Activated CD4-positive, alpha-beta T cell treated with anti-CD3 and anti-CD28 coated beads, Interleukin-2, amount 10 ng/mL, durations not matched to agents 24 days and 14 days (primary cell): ENCODE data around the gene CCDC68. TPM values are rescaled to one million over a fixed set of nuclear protein-coding genes. Genes with fewer than 3 reads are reported as not detected.

Experiments
- DNase-seq: peaks from one replicate; pipeline ENCODE4 v3.0.0; 2022
- H3K27ac Mint-ChIP-seq: one replicate; pipeline ENCODE4 v1.8.0; 2022; ENCODE audit warnings: mild to moderate bottlenecking, mixed read lengths
- H3K27me3 Mint-ChIP-seq: one replicate; pipeline ENCODE4 v1.8.0; 2022; ENCODE audit warnings: mixed read lengths
- H3K36me3 Mint-ChIP-seq: one replicate; pipeline ENCODE4 v1.8.0; 2022; ENCODE audit warnings: low read depth, mild to moderate bottlenecking, mixed read lengths
- H3K4me1 Mint-ChIP-seq: one replicate; pipeline ENCODE4 v1.8.0; 2021; ENCODE audit warnings: mixed read lengths
- H3K4me3 Mint-ChIP-seq: one replicate; pipeline ENCODE4 v1.8.0; 2022; ENCODE audit warnings: mild to moderate bottlenecking, moderate library complexity, mixed read lengths
- H3K9me3 Mint-ChIP-seq: one replicate; pipeline ENCODE4 v1.8.0; 2021; ENCODE audit warnings: mixed read lengths
- intact Hi-C: fragments of 100-400 bp; cut with micrococcal nuclease; formaldehyde crosslinking; loops from one replicate; pipeline ENCODE4 v1.15.1; 2023
- total RNA-seq: library from RNA; stranded (reverse); gene quantifications from 2 replicates; pipeline ENCODE4 v1.2.3, GENCODE V29; 2022

The CCDC68 gene
- total RNA-seq, 1 donor from 2014 or later, result not detected

GRCh38 chr18:54949588-54949987 lies 9.7 kb downstream of the CCDC68 start:
- Mint-ChIP-seq H3K36me3 (no peaks in the 10 kb centered on the region), H3K27me3 (peaks cover 19% of the 10 kb centered on the region), H3K4me3 (no peak overlapping the region), H3K4me1 (peaks cover 13% of the 10 kb centered on the region), H3K27ac (no peak overlapping the region), H3K9me3 (no peaks in the 10 kb centered on the region)
- intact Hi-C loops, result loop anchor here (10.0 kb wide), 1 partner anchor 725 kb away; the partner anchor contains the start of gene MBD2
- no peak for DNase-seq

- H3K36me3 Mint-ChIP-seq, result no peaks in the 10 kb centered on the region
- H3K27me3 Mint-ChIP-seq, result peaks cover 13% of the 10 kb centered on the region
- peaks cover 13% of the 10 kb centered on the region for H3K4me1 Mint-ChIP-seq
- no peak overlapping the region for H3K4me3 Mint-ChIP-seq
- no peak for DNase-seq
- H3K9me3 Mint-ChIP-seq, result no peaks in the 10 kb centered on the region
- no peak overlapping the region for H3K27ac Mint-ChIP-seq
- intact Hi-C loops, result loop anchor here (10.0 kb wide), 1 partner anchor 724 kb away; the partner anchor contains the start of gene MBD2
Measured at GRCh38 chr18:54948350-54948837, 10.9 kb downstream of the CCDC68 start.

DNA sequence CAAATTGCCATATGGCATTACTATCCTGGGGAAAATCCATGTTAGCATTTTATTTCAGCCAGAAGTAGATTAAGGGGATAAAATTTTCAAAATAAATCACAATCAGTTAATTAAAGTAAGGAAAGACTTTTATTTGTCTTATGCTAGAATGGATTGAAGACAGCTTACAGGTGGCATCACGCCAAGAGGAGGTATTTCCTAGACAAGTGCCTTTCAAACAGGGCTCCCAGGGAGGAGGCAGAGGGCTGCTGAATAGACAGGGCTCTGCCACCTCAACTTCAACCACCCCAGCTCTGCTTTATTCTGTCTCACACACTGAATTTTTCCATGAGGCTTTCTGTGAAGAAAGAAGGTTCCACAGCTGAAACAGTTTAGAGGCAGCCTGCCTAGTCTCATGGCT lies 12.2 kb downstream of the CCDC68 start:
- Mint-ChIP-seq H3K27me3 (peaks cover 13% of the 10 kb centered on the region), H3K9me3 (no peaks in the 10 kb centered on the region), H3K27ac (no peak overlapping the region), H3K36me3 (no peaks in the 10 kb centered on the region), H3K4me3 (no peak overlapping the region), H3K4me1 (peaks cover 13% of the 10 kb centered on the region)
- intact Hi-C loops, result loop anchor here (10.0 kb wide), 1 partner anchor 722 kb away; the partner anchor contains the start of gene MBD2
- no peak for DNase-seq

DNA sequence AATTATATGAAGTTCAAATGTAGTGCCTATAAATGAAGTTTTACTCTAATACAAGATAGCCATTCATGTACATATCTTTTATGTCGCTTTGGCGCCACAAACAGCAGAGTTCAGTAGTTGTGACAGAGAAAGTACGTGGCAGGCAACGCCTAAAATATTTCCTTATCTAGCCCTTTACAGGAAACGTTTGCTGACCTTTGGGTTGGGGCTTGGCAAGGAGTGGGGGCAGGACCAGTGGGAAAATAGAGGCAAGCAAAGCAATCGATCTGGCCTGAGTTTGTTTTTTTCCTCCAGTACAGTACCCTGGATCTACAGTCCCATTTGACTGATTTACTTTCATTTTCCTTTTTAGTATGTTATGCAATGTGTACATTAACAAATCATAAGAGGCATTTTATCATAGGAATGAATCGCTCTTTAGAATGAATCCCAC lies 13.1 kb downstream of the CCDC68 start:
- Mint-ChIP-seq H3K4me1 (peaks cover 13% of the 10 kb centered on the region), H3K36me3 (no peaks in the 10 kb centered on the region), H3K27ac (peak overlapping the region; percentile 46), H3K27me3 (peaks cover 11% of the 10 kb centered on the region), H3K9me3 (no peaks in the 10 kb centered on the region), H3K4me3 (peak overlapping the region; percentile 79)
- DNase-seq, result peak; percentile 76
- intact Hi-C loops, result loop anchor here (10.0 kb wide), 1 partner anchor 721 kb away; the partner anchor contains the start of gene MBD2

DNA sequence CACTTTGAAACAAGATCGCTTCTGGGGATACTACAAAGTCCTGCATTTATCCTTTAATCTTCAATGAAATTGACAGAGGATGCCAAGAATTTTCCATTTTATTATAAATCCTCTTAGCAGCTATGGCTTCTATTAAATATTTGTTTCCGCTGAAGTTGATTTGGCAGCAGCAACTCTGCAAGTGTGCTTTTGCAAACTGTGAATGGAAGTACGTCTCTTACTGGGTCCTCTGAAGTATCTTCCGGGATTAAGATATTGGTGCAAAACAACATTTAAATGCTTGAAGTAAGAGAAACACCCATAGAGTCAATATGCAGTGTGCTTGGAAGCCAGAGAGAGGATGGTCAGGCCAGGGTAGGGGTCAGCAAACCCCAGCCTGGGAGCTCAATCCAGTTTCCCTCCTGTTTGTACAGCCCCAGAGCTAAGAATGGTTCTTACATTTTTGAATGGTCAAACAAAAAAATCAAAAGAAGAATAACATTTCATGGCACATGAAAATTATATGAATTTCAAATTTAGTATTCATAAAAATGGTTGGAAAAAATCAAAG lies 13.6 kb downstream of the CCDC68 start:
- intact Hi-C loops, result loop anchor here (10.0 kb wide), 1 partner anchor 721 kb away; the partner anchor contains the start of gene MBD2
- Mint-ChIP-seq H3K36me3 (no peaks in the 10 kb centered on the region), H3K27ac (peak overlapping the region; percentile 46), H3K4me3 (peak overlapping the region; percentile 79), H3K9me3 (no peaks in the 10 kb centered on the region), H3K27me3 (peaks cover 11% of the 10 kb centered on the region), H3K4me1 (peaks cover 13% of the 10 kb centered on the region)
- DNase-seq, result peak; percentile 49

- Mint-ChIP-seq H3K27me3 (peaks cover 2% of the 10 kb centered on the region), H3K4me1 (peaks cover 13% of the 10 kb centered on the region), H3K9me3 (no peaks in the 10 kb centered on the region), H3K27ac (no peak overlapping the region), H3K4me3 (no peak overlapping the region), H3K36me3 (no peaks in the 10 kb centered on the region)
- intact Hi-C loops, result loop anchor here (10.0 kb wide), 1 partner anchor 718 kb away; the partner anchor contains the start of gene MBD2
- DNase-seq, result peak; percentile 18
Measured at GRCh38 chr18:54942569-54942968, 16.7 kb downstream of the CCDC68 start.

- Mint-ChIP-seq H3K27me3 (peaks cover 2% of the 10 kb centered on the region), H3K4me3 (no peak overlapping the region), H3K4me1 (peaks cover 13% of the 10 kb centered on the region), H3K36me3 (no peaks in the 10 kb centered on the region), H3K27ac (no peak overlapping the region), H3K9me3 (no peaks in the 10 kb centered on the region)
- intact Hi-C loops, result loop anchor here (10.0 kb wide), 1 partner anchor 717 kb away; the partner anchor contains the start of gene MBD2
- DNase-seq, result peak; percentile 11
Measured at GRCh38 chr18:54942144-54942543, 17.1 kb downstream of the CCDC68 start.

DNA sequence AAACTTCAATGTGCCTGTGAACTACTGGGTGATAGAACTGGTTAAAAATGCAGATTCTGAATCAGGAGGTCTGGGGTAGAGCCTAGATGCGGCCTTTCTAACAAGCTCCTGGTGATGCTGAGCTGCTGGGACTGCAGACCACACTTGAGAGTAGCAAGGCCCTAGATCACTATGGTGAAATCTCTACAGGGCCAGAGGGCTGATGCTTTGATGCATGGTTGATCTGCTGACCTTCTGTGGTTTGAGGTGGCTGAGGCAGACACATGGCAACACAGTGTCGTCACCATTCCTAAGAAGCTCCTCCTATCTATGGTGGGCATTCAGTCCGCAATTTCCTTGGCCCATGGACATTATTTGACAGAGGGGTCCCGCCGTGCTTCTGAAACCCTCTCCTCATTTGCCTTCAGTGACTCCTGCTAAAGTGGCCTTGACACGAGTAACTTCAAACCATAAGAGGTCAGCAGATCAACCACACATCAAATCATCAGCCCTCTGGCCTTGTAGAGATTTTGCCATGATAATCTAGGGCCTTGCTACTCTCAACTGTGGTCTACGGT lies 19.8 kb downstream of the CCDC68 start:
- Mint-ChIP-seq H3K27ac (no peak overlapping the region), H3K36me3 (no peaks in the 10 kb centered on the region), H3K4me1 (peaks cover 2% of the 10 kb centered on the region), H3K9me3 (no peaks in the 10 kb centered on the region), H3K4me3 (no peak overlapping the region), H3K27me3 (peaks cover 2% of the 10 kb centered on the region)
- intact Hi-C loops, result no loop called here
- DNase-seq, result peak; percentile 26

DNA sequence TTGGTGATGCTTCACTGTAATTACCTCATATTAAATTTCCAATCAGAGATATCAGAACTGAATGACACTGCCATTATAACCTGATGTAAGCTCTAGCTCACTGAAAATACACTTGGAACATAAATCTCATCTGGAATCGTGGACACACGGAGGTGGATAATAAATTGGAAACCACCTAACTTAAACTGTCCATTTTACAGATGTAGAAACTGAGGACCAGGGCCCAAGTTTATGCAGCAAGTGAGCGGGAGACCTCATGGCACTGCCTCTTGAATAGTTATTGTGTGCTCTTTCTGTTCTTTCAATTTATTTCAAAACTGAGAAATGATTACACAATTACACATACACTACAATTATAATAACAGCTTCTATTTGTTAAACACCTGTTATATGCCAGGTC lies 20.8 kb downstream of the CCDC68 start:
- H3K36me3 Mint-ChIP-seq, result no peaks in the 10 kb centered on the region
- no peak overlapping the region for H3K27ac Mint-ChIP-seq
- H3K9me3 Mint-ChIP-seq, result no peaks in the 10 kb centered on the region
- no peak overlapping the region for H3K4me3 Mint-ChIP-seq
- intact Hi-C loops, result no loop called here
- H3K4me1 Mint-ChIP-seq, result peaks cover 2% of the 10 kb centered on the region
- peaks cover 5% of the 10 kb centered on the region for H3K27me3 Mint-ChIP-seq
- DNase-seq, result peak; percentile 13

DNA sequence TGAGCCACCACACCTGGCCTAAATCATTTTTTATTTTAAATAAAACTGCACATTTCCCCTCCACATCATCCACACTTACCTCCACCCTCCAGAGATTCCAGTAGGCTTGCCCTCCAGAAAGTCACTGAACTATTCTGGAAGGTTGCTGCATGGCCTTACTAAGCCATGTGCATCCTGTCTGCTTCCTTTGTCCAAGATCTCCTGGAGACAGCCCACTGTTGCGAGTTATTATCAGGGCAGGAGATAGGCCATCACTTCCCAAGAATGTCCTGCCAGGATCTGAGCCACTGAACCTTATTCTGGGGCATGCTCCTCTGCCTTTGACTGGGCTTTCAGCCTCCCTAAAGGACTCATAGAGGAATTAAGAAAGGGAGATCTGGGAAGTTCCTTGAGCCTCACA lies 26.8 kb downstream of the CCDC68 start:
- H3K27ac Mint-ChIP-seq, result no peak overlapping the region
- H3K4me1 Mint-ChIP-seq, result no peaks in the 10 kb centered on the region
- peaks cover 8% of the 10 kb centered on the region for H3K27me3 Mint-ChIP-seq
- no peaks in the 10 kb centered on the region for H3K36me3 Mint-ChIP-seq
- H3K4me3 Mint-ChIP-seq, result no peak overlapping the region
- H3K9me3 Mint-ChIP-seq, result no peaks in the 10 kb centered on the region
- intact Hi-C loops, result no loop called here
- peak; percentile 32 for DNase-seq

DNA sequence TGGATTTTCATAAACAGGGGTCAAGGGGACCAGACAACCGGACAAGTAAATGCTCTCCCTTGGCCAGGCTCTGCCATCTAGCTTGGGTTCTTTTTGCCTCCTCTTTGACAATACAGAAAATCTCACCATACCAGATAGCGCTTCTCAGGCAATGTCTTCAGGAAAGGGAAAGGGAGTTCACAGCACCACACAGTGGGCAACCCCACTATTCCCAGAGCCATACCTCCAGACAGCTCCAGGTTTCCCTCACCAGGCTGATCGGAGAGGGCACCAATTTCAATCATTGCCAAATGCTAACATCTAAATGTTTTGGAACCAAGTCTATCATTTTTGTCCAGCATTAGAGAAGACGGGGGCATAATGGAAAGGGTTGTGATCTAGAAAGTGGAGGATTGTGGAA lies 28.1 kb downstream of the CCDC68 start:
- no peaks in the 10 kb centered on the region for H3K36me3 Mint-ChIP-seq
- DNase-seq, result peak; percentile 32
- no peak overlapping the region for H3K27ac Mint-ChIP-seq
- H3K9me3 Mint-ChIP-seq, result no peaks in the 10 kb centered on the region
- intact Hi-C loops, result no loop called here
- peaks cover 8% of the 10 kb centered on the region for H3K27me3 Mint-ChIP-seq
- H3K4me3 Mint-ChIP-seq, result no peak overlapping the region
- no peaks in the 10 kb centered on the region for H3K4me1 Mint-ChIP-seq

DNA sequence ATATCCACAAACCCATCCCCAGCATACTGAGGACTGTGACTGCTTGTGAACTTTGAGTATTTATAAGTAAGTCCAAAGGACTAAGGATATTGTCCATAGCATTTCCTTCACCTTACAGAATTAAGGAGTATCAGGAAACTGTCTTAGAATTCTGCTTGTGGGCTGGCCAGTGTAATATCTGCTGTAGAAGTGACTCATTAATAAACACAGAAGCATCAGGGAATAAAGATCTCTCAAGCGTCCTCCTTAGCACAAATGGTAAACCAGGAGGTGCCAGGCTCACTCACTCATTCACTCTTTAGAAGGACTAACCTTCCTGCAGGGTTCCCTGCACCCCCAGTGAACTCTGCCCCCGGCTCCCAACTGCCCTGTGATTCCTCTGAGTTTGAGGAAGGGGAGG lies 31.0 kb downstream of the CCDC68 start:
- Mint-ChIP-seq H3K4me3 (no peak overlapping the region), H3K4me1 (peaks cover 2% of the 10 kb centered on the region), H3K9me3 (no peaks in the 10 kb centered on the region), H3K27me3 (peaks cover 5% of the 10 kb centered on the region), H3K36me3 (no peaks in the 10 kb centered on the region), H3K27ac (no peak overlapping the region)
- intact Hi-C loops, result no loop called here
- peak; percentile 29 for DNase-seq

GRCh38 chr18:54926593-54927325 lies 32.5 kb downstream of the CCDC68 start:
- Mint-ChIP-seq H3K27me3 (no peaks in the 10 kb centered on the region), H3K9me3 (no peaks in the 10 kb centered on the region), H3K4me3 (no peak overlapping the region), H3K27ac (no peak overlapping the region), H3K36me3 (no peaks in the 10 kb centered on the region), H3K4me1 (peaks cover 2% of the 10 kb centered on the region)
- intact Hi-C loops, result no loop called here
- no peak for DNase-seq

GRCh38 chr18:54924948-54925347 lies 34.3 kb downstream of the CCDC68 start:
- intact Hi-C loops, result no loop called here
- no peak overlapping the region for H3K4me3 Mint-ChIP-seq
- H3K36me3 Mint-ChIP-seq, result no peaks in the 10 kb centered on the region
- no peaks in the 10 kb centered on the region for H3K27me3 Mint-ChIP-seq
- no peaks in the 10 kb centered on the region for H3K9me3 Mint-ChIP-seq
- H3K27ac Mint-ChIP-seq, result no peak overlapping the region
- peaks cover 2% of the 10 kb centered on the region for H3K4me1 Mint-ChIP-seq
- DNase-seq, result peak; percentile 16
